GM21786 (cell line): ENCODE results near the gene ARHGAP42.
"Not testable (repeated sequence)": the region's sequence is repeated elsewhere in the genome, so short reads cannot be mapped to it uniquely, and the experiment has no call there.

ENCODE experiments used
- ATAC-seq: cut with Tn5 transposase; IDR thresholded peaks from one replicate; pipeline ENCODE4 v1.9.1; 2021; ENCODE audit not compliant: unreplicated experiment

Gene ARHGAP42

DNA sequence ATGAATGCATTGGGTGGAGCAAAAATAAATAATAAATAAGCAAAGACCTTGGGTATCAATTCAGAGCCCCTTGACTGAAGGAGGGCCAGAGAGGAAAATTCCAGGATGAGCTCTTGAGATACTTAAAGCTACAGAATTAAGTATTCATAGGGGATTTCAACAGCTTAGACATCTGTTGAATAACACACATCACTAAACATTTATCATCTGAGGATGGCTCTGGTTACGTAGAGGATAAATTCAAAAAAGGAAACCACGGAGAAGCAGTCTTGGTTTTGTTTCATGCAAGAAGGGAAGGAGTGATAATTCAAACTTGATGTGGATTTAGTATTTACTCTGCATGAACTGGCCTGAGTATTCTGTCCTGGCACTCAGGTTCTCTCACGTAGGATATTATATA lies 29.8 kb downstream of the ARHGAP42 start:
- ATAC-seq = no peak

DNA sequence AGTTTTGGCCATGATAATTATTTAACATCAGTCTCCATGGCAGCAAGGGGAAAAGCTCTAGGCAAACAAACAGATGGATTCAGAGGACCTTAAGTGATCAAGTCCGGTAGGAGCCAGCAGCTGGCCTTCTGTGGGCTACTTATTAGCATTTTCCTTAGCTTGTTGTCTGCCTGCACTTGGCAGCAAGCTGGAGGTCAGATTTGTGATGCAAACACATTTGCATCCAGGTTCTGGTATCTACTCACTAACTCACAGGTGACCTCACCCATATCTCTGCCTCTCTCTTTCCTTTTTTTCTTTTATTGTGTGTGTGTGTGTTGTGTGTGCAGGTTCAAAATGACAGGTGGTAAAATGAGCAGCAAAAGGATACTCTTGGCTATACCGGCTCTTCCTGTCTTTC lies 32.3 kb downstream of the ARHGAP42 start:
- no peak for ATAC-seq

DNA sequence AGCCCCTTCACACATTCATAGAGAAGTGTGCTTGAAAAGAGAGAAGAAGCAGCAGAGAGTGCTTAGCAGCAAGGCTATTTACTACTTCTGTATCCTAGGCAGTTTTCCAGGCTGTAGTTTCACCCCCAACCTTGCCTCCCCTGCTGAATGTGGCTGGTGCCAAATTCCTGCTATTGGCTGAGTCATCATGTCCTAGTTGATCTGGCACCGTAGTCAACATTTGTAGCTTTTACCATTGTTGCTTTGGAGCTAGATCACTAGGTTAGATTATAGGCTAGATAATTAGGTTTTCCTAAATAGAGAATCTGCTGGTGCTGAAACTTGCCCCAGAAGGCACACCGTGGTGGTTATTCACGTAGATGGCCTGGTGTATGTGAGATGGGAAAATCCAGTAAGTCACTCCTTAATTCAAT lies 32.7 kb downstream of the ARHGAP42 start:
- no peak for ATAC-seq

DNA sequence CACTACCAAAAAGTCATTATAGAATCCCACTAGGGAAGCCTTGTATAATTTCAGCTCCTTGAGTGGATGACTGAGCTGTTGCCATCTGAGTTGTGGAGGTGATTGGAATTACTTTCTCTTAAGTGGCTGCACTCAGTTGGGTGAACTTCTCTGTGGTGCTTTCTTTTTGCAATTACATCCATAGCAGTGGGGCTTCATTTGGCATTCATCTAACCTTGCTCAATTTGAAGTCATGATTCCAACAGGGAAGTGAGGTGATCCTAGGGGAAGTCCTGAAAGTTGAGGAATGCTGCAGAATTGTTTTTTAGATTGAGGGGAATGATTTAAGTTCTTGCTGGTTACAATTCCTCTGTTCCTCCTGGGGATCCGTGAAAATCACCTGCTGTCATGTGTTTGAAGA lies 39.6 kb downstream of the ARHGAP42 start:
- no peak for ATAC-seq

DNA sequence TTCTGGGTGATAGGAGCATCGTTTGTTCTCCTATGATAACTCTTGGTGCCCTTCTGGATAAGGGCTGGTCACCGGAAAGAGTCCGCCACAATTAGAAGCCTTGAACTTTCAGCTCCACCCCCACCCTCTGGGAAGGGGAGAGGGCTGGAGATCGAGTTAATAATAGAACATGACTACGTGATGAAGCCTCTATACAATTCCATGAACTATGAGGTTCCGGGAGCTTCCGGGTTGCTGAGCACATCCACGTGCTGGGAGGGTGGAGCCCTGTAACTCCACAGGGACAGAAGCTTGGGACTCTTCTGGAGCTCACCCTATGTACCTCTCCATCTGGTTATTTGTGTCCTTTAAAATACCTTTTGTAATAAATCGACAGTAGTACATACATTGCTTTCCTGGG lies 40.3 kb downstream of the ARHGAP42 start:
- no peak for ATAC-seq

DNA sequence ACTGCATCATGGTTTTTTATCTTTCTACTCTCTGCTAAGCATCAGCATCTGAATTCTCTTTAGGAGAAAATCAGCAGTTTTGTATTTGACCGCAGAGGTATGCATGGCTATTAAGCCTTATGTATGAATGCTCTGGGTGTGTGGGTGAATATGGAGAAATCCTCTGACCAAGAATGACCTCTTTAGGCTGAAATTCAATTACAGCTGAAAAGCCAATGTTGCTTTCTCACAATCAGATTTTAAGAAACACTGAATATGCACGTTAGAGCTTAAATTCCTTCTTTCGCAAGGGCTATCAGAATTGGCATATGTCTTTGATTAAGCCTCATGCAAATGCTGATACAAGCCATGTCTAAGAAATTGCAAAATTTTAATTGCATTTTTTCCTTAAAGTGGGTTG lies 43.2 kb downstream of the ARHGAP42 start:
- ATAC-seq = no peak

DNA sequence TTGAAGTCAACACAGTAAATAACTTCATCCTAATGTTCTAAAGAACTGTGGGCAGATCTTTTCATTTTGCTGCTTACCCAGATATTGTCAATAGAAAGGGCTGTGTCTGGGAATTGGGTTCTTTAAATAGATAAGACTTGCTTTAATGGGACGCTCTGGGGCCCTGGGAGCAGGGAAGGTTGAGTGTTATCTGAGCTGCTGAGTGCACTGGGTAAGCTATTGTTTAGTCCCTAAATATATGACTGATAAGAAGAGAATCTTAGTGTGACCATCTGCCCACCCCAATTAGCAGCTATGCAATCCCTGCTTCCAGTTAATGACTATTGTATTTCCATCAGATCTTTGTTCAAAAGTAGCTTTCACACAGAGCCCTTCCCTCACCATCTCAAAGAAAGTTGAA lies 44.4 kb downstream of the ARHGAP42 start:
- no peak for ATAC-seq

DNA sequence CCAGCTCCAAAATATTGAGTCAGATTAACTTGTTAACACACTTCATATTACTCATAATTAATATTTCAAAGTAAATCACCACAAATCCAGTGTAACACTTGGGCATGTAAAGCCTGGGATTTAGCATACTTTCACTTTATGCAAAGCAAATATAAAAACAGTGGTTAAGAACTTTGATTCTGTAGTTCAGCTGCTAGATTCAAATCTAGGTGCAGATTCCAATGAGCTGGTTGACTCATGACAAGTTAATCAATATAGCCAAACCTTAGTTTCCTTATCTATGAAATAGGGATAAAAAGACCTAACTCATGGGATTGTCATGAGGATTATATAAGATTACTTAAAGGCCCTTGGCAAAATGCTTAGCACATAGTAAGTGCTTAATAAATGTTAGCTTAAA lies 45.9 kb downstream of the ARHGAP42 start:
- no peak for ATAC-seq

DNA sequence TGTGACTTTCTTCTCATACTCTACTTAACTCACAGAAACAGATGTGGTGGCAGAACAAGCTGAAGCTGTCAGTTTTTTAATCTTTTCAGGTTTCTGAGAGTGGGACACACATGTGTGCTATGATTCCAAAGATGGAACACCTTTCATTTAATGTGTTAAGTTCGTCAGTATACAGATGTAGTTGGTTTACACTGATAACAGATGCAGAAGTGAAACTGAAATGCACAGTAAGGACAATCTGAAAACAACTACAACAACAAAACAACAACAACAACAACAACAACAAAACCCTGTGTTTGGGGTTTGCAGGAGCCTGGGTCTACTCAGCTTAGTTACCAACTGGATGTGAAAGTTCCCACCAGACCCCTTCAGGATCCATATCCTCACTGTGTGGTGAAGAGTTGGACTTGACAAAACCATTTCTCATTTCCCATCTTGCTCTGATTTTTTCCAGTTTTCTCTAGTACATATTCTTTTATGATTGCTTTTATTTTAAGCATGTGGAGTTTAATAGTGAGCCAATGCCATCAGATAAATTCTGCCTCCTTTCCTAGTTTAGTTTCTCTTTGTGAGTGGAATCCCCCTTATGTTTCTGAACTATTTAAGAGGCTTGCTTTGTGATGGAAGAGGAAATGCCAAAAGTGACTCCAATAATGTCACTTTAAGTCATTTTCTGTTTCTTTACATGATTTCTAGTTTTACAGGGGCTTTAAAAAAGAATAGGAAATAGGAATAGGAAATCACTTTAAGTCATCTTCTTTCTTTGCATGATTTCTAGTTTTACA lies 47.8 kb downstream of the ARHGAP42 start:
- ATAC-seq = no peak

DNA sequence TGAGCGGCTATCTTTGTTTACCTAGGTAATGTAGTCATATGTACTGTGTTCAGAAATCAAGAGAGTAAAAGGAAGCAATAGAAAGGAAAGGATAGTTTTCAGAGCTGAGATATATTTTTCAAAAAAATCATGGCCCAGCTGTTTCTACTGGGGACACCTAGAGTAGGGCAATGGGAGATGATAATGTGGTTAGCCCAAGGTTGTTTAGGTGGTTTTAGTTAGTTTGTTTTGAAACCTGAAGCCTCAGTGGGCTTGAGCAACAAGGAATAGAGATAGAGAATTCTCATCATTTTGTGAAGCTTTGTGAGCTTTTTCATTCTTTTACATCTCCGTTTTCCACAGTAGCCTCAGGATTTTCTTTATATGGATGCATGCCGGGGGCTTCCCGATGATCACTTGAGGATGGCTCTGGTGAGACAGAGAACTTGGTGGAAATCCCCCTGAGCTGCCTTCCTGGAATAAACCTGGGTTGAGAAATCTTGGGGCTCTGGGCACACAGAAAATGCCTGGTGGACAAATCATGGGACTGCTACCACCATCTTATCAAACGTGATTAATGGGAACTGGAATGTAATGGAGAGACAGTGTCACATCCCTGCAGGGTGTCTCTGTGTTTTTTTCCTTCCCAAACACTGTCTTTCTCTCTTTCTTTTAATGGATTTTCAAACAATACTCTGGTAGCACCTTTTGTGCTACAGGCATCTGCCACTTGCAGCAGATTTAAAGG lies 49.0 kb downstream of the ARHGAP42 start:
- no peak for ATAC-seq

DNA sequence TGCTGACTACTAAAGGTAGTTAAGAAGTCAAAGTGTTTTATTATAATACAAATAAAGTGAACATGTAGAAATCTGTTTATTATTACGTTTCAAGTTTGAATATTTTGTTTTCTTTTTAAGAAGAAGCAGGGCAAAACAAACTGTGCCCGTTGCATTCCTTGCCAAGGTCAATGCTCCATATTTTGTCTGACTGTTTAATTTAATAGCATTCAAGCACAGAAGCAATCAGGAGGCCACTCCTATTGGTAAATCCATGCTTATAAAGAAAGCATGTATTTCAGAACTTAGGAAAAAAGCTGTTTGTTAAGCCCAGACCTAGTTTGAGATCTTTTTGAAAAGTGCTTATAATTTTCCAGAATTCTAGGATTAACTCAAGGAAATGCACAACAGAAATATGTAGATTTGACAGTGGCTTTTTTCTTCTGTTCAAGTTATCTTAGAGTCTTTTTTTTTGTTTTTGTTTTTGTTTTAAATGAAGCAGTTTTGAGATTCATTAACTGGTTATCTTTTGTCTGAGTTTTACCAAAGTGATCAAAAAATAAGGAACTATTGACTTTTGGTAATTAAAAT lies 51.7 kb downstream of the ARHGAP42 start:
- no peak for ATAC-seq

DNA sequence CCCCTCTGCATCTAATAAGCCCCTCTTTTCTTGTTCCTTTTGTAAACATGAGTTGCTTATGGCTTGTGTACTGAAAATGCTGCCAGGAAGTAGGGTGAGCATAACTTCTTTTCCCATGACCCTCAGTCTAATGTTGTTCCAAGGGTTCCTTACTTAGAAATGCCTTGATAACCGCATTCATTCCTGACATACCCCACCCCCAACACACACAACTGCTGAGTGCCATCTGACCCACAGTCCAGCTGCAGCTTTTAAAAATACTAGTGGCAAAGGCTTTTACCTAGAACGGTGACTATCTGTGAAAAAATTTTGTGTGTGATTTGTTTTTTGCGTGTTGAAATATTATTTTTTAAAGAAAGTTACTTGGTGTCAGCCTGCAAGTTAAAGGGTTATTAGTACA lies 52.6 kb downstream of the ARHGAP42 start:
- no peak for ATAC-seq

DNA sequence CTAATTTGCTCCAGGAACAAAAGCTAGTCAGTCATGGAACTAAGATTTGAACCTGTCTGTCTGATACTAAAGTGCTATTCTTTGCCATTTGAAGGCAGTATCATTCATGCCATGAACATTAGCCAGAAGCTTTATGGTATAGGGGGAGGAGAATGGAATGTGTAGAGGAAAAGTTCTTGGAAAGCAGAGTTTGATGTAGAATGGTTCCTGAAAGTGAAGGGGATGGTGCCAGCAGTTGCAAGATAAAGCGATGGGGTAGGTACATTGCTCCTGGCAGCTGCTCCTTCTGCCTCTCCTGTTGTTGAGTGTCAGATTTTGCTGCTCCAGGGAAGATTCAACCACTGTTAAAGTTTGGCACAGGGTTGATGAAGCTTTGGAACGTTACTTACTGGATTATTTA lies 53.4 kb downstream of the ARHGAP42 start:
- no peak for ATAC-seq

DNA sequence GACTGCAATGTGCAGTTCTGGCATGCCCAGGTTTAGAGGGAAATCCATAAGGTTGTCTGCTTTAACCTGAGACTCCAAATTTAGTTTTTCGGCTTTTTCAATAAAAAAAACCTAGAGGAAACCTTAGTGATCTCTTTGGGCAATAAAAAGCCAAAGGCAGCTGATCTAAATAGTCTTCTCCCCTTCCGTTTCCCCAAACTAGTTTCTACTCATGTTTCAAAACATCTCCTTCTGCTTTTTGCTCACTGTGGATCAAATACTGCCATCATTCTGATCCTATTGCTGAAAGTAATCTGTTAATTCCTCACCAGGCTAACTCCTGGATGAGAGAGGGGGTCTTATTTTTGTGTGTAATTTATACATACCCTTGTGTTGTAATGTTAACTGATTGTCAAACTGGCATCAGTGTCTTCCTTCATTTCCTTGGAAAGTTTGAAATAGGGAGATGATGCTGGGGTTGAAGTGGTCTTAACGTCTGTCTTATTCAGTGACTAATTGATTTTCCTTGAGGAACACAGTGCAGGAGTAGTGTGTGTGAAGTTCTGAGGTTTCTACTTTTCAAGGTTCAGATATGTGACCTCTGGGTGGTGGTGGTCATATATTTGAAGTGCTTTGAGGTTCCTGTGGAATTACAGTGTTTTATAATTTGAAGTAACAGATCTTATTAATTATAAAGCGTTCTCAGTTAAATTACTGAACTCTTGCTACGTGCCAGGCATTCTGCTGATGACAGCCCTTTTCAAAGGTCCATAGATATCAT lies 55.0 kb downstream of the ARHGAP42 start:
- no peak for ATAC-seq

DNA sequence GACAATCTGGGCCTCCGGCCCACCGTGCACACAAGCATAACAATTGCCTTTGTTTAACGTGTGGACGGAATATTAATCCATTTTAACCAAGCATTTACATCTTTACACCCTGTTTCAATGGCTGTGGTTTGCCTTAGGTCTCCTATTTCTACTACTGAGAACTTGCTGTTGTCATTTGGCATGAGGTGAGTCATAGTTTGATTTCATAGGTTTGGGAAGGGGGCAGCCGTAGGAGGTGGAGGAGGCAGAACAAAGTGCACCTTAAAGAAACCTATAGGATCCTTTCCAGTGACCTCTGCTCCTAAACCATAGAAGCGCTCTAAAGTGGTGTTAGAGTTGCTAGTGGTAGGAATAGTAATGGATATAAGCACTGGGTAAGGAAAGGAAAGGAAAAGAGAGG lies 59.4 kb downstream of the ARHGAP42 start:
- no peak for ATAC-seq

DNA sequence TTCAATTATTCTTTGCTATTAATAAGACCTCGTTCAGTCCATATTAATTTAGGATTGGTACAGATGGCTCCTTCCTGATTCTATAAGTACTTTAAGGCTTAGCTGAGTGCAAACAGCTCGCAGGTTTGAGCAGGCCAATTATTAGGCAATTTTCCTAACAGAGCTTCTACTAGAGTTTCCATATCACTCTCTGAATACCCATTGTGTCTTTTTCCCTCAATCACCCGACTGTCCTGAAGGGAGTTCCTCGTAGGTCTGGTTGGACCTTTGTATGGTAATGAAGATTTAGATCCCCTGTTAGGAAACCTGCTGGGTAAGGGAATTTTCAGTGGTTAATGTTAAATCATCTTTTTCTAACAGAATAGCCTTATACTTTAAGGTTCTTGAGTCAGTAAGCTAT lies 61.1 kb downstream of the ARHGAP42 start:
- ATAC-seq = no peak

DNA sequence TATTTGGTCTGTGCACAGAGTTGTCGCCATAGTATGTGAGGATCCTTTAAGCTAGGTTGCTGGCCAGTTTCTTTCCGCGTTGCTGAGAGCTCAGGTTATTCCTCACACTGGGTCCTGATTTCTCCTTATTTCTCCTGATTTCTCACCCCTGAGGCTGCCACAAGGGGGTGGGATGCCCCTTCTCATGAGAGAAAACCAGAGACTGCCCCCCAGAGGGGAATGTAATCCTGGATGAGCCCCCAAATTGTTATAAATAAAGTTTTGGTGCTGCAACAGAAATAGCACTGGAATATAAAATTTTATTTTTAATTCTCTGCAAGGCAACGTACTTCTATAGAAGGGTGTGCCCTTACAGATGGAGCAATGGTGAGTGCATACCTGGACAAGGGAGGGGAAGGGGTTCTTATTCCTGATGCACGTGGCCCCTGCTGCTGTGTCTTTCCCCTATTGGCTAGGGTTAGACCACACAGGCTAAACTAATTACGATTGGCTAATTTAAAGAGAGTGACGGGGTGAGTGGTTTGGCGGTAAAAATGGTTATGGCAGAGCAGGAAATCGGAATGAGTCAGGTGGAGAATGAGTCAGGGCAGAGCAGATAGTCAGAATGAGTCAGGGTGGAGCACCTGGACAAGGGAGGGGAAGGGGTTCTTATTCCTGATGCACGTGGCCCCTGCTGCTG lies 62.9 kb downstream of the ARHGAP42 start:
- not testable (repeated sequence) for ATAC-seq

DNA sequence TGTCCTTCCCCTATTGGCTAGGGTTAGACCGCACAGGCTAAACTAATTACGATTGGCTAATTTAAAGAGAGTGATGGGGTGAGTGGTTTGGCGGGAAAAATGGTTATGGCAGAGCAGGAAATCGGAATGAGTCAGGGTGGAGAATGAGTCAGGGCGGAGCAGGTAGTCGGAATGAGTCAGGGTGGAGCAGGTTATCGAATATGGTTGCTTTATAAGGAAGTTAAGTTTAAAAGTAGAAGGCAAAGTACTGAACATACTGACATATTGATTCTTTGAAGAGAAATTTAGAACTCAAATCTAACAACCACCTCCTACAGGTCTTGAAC lies 63.4 kb downstream of the ARHGAP42 start:
- ATAC-seq = not testable (repeated sequence)

DNA sequence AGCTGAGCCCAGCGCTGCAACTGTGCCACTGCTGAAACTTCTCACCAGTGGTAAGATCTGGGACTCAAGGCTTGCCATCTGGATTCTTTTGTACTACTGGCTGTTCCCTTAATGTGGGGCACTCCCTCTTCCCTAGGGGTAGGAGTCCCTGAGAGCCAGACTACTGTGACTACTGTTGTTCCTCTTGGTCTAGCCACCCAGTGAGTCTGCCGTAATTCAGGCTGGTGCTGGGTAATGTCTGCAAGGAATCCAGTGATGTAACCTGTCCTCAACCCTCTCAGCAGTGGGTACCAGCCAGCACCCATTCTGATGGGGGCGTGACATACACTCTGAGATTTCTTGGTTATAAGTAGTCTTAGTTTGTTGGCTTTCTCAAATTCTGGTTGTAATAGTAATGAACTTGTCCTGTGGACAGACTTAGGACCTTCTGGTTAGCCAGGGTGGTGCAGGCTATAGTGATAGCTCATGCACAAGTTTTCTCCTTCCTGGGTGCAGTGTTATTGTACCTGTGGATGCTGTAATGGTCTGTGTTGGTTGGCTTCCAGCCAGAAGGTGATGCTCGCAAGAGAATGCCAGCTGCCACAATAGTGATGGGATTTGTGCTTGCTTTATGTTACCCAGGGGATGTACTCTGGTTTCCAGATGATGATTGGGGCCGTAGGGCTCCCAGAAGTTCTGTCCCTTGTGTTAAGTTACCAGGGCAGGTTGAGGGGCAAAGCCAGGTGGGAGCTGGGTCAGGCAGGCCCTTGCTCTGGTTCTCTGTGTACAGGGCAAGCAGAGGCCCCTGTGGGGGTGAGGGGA lies 65.5 kb downstream of the ARHGAP42 start:
- ATAC-seq = no peak

DNA sequence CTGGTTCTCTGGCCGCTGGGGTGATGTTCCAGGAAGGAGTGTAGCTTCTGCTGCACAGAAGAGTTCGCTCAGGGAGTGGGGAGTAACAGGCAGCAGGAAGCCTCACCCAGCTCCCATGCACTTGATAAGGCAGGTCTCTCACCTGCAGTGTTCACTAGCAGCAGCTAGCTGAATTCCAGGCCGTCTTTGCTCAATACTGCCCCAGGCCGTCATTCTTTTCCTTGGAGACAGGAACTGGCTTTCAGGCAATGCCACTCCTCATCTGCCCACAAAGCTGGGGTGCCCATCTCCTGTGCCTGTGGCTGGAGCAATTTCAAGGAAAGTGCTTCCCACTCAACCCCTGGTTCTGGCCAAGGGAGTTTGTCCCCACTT lies 66.1 kb downstream of the ARHGAP42 start:
- ATAC-seq = no peak
